KMS-11 (cell line): ENCODE data around the gene STBD1.
"Not testable (repeated sequence)": the region's sequence is repeated elsewhere in the genome, so short reads cannot be mapped to it uniquely, and the experiment has no call there.

Source experiments
- H2AFZ ChIP-seq: fragments of 200-600 bp; sonication (generic); 2 replicates; pipeline ENCODE4 v1.6.1; 2016; ENCODE audit warnings: antibody characterized with exemption, mixed run types, low read depth
- H3K27ac ChIP-seq: fragments of 200-600 bp; sonication (generic); 2 replicates; pipeline ENCODE4 v1.6.1; 2016; ENCODE audit warnings: mild to moderate bottlenecking, mixed run types
- H3K27me3 ChIP-seq: fragments of 200-600 bp; sonication (generic); 2 replicates; pipeline ENCODE4 v1.6.1; 2017; ENCODE audit warnings: mild to moderate bottlenecking, low read depth, mixed run types, moderate library complexity; ENCODE audit not compliant: insufficient read depth
- H3K36me3 ChIP-seq: fragments of 200-600 bp; sonication (generic); 2 replicates; pipeline ENCODE4 v1.6.1; 2017; ENCODE audit warnings: mild to moderate bottlenecking, mixed run types; ENCODE audit not compliant: insufficient read depth
- H3K4me1 ChIP-seq: fragments of 200-600 bp; sonication (generic); 2 replicates; pipeline ENCODE4 v1.6.1; 2016; ENCODE audit warnings: mild to moderate bottlenecking, low read depth, mixed run types; ENCODE audit not compliant: poor library complexity, severe bottlenecking
- H3K4me2 ChIP-seq: fragments of 200-600 bp; sonication (generic); 2 replicates; pipeline ENCODE4 v1.7.0; 2016; ENCODE audit warnings: mild to moderate bottlenecking, mixed run types
- H3K4me3 ChIP-seq: fragments of 200-600 bp; sonication (generic); IDR thresholded peaks from 2 replicates; pipeline ENCODE4 v1.6.1; 2017; ENCODE audit warnings: low read depth, low read length, mixed read lengths; ENCODE audit not compliant: insufficient read depth
- H3K79me2 ChIP-seq: fragments of 200-600 bp; sonication (generic); 2 replicates; pipeline ENCODE4 v1.6.1; 2016; ENCODE audit warnings: low read depth, mixed run types; ENCODE audit not compliant: insufficient read depth
- H3K9ac ChIP-seq: fragments of 200-600 bp; sonication (generic); 2 replicates; pipeline ENCODE4 v1.6.1; 2016; ENCODE audit warnings: mild to moderate bottlenecking, mixed run types
- H4K20me1 ChIP-seq: fragments of 200-600 bp; sonication (generic); 2 replicates; pipeline ENCODE4 v1.6.1; 2016; ENCODE audit warnings: mild to moderate bottlenecking, mixed run types; ENCODE audit not compliant: insufficient read depth
- TF ChIP-seq, protein P1 (sequence below): fragments of 200-600 bp; sonication (generic); conservative IDR thresholded peaks from 2 replicates; pipeline ENCODE4 v1.6.1; 2017; ENCODE audit warnings: low read depth, mild to moderate bottlenecking, antibody characterized with exemption, low read length, moderate library complexity, mixed read lengths

STBD1 gene

DNA sequence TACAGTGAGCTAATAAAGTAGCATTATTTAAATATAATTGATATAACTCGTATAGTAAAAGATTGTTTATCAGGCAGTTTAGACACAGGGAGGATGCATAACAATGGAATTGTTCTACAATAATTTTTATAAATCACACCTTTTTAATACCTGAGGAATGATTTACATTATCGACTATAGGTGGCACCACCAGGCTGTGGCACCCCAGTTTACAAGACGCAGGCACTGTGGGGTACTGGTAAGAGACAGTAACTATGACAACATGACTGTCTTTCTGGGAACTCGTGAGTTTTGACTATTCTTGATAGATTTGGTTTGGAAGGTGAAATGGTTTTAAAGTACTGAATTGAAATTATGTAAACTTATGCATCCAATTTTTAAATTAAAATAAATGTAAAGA lies 27.1 kb upstream of the STBD1 start:
- Histone ChIP-seq H3K4me3 (no peak overlapping the region), H3K79me2 (no peaks in the 10 kb centered on the region), H2AFZ (no peak overlapping the region), H4K20me1 (no peaks in the 10 kb centered on the region), H3K36me3 (no peaks in the 10 kb centered on the region), H3K4me1 (peaks cover 42% of the 10 kb centered on the region), H3K27ac (no peak overlapping the region), H3K4me2 (no peak overlapping the region), H3K9ac (no peak overlapping the region), H3K27me3 (no peaks in the 10 kb centered on the region)
- TF ChIP-seq, protein P1, sequence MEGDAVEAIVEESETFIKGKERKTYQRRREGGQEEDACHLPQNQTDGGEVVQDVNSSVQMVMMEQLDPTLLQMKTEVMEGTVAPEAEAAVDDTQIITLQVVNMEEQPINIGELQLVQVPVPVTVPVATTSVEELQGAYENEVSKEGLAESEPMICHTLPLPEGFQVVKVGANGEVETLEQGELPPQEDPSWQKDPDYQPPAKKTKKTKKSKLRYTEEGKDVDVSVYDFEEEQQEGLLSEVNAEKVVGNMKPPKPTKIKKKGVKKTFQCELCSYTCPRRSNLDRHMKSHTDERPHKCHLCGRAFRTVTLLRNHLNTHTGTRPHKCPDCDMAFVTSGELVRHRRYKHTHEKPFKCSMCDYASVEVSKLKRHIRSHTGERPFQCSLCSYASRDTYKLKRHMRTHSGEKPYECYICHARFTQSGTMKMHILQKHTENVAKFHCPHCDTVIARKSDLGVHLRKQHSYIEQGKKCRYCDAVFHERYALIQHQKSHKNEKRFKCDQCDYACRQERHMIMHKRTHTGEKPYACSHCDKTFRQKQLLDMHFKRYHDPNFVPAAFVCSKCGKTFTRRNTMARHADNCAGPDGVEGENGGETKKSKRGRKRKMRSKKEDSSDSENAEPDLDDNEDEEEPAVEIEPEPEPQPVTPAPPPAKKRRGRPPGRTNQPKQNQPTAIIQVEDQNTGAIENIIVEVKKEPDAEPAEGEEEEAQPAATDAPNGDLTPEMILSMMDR, result no peak

DNA sequence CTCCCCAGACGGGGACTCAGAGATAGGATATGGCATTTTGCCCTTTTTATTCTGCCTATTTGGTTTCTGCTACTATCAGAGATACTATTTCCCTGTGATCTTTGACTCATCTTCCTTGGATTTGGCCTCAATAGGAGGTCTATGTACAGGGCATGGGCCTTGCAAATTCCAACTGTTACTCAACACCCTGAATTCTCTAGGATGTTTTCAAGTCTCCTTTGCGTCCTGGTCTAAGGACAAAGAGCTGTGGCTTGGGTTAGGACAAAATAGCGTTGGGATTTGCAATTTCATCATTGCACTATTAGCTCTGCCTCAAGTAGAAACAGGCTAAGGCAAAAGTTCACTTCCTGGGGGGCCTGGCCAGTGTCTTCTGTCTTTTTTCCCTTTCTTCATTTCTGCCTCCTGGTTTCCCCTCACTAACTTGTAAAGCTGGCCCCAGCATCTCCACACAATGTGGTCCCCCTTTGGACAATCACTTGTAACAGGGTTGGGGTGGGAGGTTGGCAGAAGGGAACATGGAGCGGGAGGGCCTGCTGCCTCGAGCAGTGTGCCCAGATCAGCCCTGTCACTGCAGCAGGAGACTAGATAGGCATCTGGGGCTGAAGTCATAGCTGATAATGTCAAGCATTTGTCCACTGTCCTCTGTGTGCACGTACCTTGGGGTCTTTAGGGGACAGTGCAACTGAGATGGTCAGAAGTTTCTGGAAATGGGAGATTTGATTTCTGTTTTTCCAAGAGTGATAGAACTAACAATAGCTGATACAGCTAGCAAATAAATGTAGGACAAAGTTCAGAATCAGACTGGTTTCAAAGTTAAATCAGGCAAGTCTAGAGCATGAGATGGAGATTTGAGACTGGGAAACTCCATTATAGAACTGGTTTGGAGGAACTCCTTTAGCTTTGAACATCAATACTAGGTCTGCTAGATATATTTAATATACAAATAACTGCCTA lies 25.8 kb upstream of the STBD1 start:
- Histone ChIP-seq H3K79me2 (no peaks in the 10 kb centered on the region), H2AFZ (no peak overlapping the region), H3K4me2 (no peak overlapping the region), H3K4me3 (no peak overlapping the region), H3K27me3 (no peaks in the 10 kb centered on the region), H3K9ac (no peak overlapping the region), H4K20me1 (no peaks in the 10 kb centered on the region), H3K27ac (no peak overlapping the region), H3K36me3 (no peaks in the 10 kb centered on the region), H3K4me1 (peaks cover 34% of the 10 kb centered on the region)
- TF ChIP-seq, protein P1, result no peak

DNA sequence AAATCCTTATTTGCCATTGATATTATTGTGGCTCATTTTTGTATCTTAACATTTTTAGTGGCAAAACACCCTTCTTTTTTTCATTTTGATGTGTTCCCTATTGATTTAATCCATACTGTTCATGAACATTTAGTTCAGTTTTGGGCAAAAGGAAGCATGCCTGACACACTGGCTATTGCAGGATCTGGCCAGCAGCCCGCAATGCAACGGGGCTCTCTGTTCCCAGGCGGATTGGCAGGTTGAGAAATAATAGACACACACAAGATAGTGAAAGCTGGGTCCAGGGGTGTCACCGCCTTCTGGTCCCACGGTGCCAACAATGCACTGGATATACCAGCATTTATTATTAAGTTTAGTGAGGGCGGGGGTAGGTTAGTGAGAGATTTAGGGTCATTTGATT lies 24.9 kb upstream of the STBD1 start:
- H3K9ac ChIP-seq, H3K27me3 ChIP-seq, H3K36me3 ChIP-seq, H2AFZ ChIP-seq, H3K4me2 ChIP-seq, H3K27ac ChIP-seq, H4K20me1 ChIP-seq, H3K4me3 ChIP-seq, H3K79me2 ChIP-seq: not testable (repeated sequence)
- peaks cover 26% of the 10 kb centered on the region for H3K4me1 ChIP-seq

DNA sequence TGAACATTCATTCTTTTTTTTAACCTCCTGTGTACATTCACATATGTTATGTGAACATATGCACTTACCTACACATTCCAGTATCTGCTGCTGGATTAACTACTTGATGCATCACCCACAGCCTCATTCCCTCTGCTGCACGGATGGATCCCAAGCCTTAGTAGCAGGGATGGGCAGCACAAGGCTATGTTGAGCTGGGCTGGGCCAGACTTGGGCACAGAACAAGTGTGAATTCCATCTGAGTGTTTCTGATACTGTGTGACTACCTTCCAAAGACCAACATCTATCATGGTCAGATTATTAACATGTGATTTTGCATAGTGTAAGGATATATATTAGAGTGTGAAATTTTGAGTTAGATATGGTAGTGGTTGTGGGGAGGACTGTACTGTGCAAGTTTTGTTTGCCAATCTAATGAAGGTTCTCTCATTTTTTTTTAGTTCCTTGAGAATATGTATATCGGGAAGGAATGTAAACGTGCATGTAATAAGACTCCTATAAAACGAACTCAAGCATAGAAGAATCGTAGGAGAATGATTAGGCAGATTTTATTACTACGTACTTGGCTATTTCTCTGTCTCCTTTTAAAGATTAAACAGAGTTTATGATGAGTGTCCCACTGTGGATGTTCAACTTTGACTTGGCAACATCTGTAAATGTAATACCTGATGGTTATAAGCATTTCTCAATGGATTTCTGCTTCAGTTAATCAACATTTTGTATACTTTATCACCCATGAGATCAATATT lies 23.4 kb upstream of the STBD1 start:
- no peak overlapping the region for H3K9ac ChIP-seq
- H3K4me1 ChIP-seq, result peaks cover 10% of the 10 kb centered on the region
- no peak overlapping the region for H3K4me2 ChIP-seq
- no peak overlapping the region for H3K27ac ChIP-seq
- no peak overlapping the region for H2AFZ ChIP-seq
- H3K4me3 ChIP-seq, result no peak overlapping the region
- H3K79me2 ChIP-seq, result no peaks in the 10 kb centered on the region
- H4K20me1 ChIP-seq, result no peaks in the 10 kb centered on the region
- H3K27me3 ChIP-seq, result no peaks in the 10 kb centered on the region
- no peaks in the 10 kb centered on the region for H3K36me3 ChIP-seq
- TF ChIP-seq, protein P1, result no peak
